GM12878 (cell line): ENCODE measurements around the gene PDPN. TPM values are rescaled to one million over a fixed set of nuclear protein-coding genes. Genes with fewer than 3 reads are reported as not detected.

Experiments
- ATAC-seq: fragments of 200-7000 bp; cut with Tn5 transposase; 3 replicates; pipeline ENCODE4 v1.9.1; 2020; ENCODE audit warnings: mild to moderate bottlenecking, moderate library complexity
- BruUV-seq: library from RNA; stranded (reverse); fragments of 400-500 nt; replicated peaks from 2 replicates; lab custom pipeline; 2021; lab: Mats Ljungman, UMichigan
- CTCF ChIA-PET: fragments of 300-600 bp; sonication (Branson Sonifier 250); formaldehyde crosslinking; extraction: SDS; loops from one replicate; lab custom pipeline; 2021; ENCODE audit warnings: inconsistent platforms; lab: Yijun Ruan, JAX
- POLR2A ChIA-PET: fragments of 350-600 bp; formaldehyde crosslinking; extraction: SDS; loops from one replicate; lab custom pipeline; 2021; ENCODE audit warnings: inconsistent platforms; lab: Charles Lee
- RAD21 ChIA-PET: fragments of 300-600 bp; sonication (Branson Sonifier 250); formaldehyde crosslinking; loops from one replicate; lab custom pipeline; 2023; ENCODE audit warnings: antibody characterized with exemption; ENCODE audit not compliant: unreplicated experiment; lab: Charles Lee
- SMC1A ChIA-PET: fragments of 300-600 bp; sonication (Branson Sonifier 250); formaldehyde crosslinking; loops from one replicate; lab custom pipeline; 2023; ENCODE audit not compliant: unreplicated experiment, uncharacterized antibody; lab: Charles Lee
- DNase-seq: peaks from one replicate; pipeline ENCODE4 v3.0.0-alpha.2; 2011; ENCODE audit warnings: low read depth, low spot score
- FAIRE-seq: peaks from 3 replicates; lab custom pipeline; 2011; peaks lifted over from hg19 to GRCh38; lab: Jason Lieb, UNC
- H2AFZ ChIP-seq: 2 replicates; pipeline ENCODE4 v1.6.0; 2011; ENCODE audit warnings: low read depth, low read length, control low read depth; ENCODE audit not compliant: control insufficient read depth
- H3K27ac ChIP-seq: 2 replicates; pipeline ENCODE4 v1.5.1; 2011; ENCODE audit warnings: control low read depth; ENCODE audit not compliant: control insufficient read depth, insufficient read depth
- H3K27me3 ChIP-seq, 2 experiments: replicated peaks in 1 of 2; 2 replicates each; pipeline versions ENCODE4 v1.6.0 to v1.6.1; 2011; ENCODE audit warnings: low read length in 1 of 2; ENCODE audit not compliant: control insufficient read depth in 2 of 2, insufficient read depth in 2 of 2
- H3K36me3 ChIP-seq, 2 experiments: 2 replicates each; pipeline ENCODE4 v1.5.1; 2011; ENCODE audit warnings: low read length in 1 of 2; ENCODE audit not compliant: control insufficient read depth in 2 of 2, insufficient read depth in 2 of 2
- H3K4me1 ChIP-seq: 2 replicates; pipeline ENCODE4 v1.6.1; 2011; ENCODE audit warnings: mild to moderate bottlenecking, low read length, moderate library complexity, mixed read lengths; ENCODE audit not compliant: control insufficient read depth, insufficient read depth
- H3K4me2 ChIP-seq: 2 replicates; pipeline ENCODE4 v1.6.0; 2011; ENCODE audit warnings: control low read depth; ENCODE audit not compliant: control insufficient read depth, insufficient read depth
- H3K4me3 ChIP-seq: fragments of 200-600 bp; sonication (generic); 2 replicates; pipeline ENCODE4 v1.5.1; 2016
- H3K79me2 ChIP-seq: 2 replicates; pipeline ENCODE4 v1.6.0; 2011; ENCODE audit warnings: low read length; ENCODE audit not compliant: control insufficient read depth, insufficient read depth
- H3K9ac ChIP-seq: 2 replicates; pipeline ENCODE4 v1.8.0; 2011; ENCODE audit warnings: low read length, control low read depth, mixed read lengths; ENCODE audit not compliant: control insufficient read depth, insufficient read depth
- H3K9me3 ChIP-seq: replicated peaks from 3 replicates; pipeline ENCODE4 v1.5.1; 2011; ENCODE audit warnings: mild to moderate bottlenecking, low read length; ENCODE audit not compliant: control insufficient read depth, insufficient read depth
- H4K20me1 ChIP-seq: 2 replicates; pipeline ENCODE4 v1.6.0; 2011; ENCODE audit not compliant: control insufficient read depth, insufficient read depth
- BACH1 ChIP-seq: fragments of 450-650 bp; IDR thresholded peaks from 2 replicates; pipeline ENCODE4 v1.6.1; 2017; ENCODE audit warnings: mild to moderate bottlenecking, borderline replicate concordance
- HCFC1 ChIP-seq: fragments of 150-350 bp; IDR thresholded peaks from 2 replicates; pipeline ENCODE4 v1.6.1; 2014; ENCODE audit warnings: low read length
- KAT2A ChIP-seq: conservative IDR thresholded peaks from 2 replicates; pipeline ENCODE4 v1.6.1; 2011; ENCODE audit warnings: low read depth, low read length; ENCODE audit not compliant: control insufficient read depth
- PKNOX1 ChIP-seq: fragments of 450-650 bp; IDR thresholded peaks from 2 replicates; pipeline ENCODE4 v1.6.1; 2016; ENCODE audit warnings: mild to moderate bottlenecking
- RFX5 ChIP-seq: IDR thresholded peaks from 2 replicates; pipeline ENCODE4 v1.6.1; 2011; ENCODE audit warnings: low read depth, low read length, improper control_type of control experiment
- SP1 ChIP-seq: IDR thresholded peaks from one replicate; pipeline ENCODE4 v1.6.1; 2011; ENCODE audit warnings: low read depth, low read length
- TCF12 ChIP-seq: IDR thresholded peaks from 2 replicates; pipeline ENCODE4 v1.6.1; 2011; ENCODE audit warnings: low read depth, mild to moderate bottlenecking, low read length
- WRNIP1 ChIP-seq: IDR thresholded peaks from 2 replicates; pipeline ENCODE4 v1.6.1; 2011; ENCODE audit warnings: low read depth, low read length, improper control_type of control experiment, borderline replicate concordance
- ZNF217 ChIP-seq: fragments of 450-650 bp; IDR thresholded peaks from 2 replicates; pipeline ENCODE4 v1.6.1; 2017; ENCODE audit warnings: antibody characterized with exemption, mild to moderate bottlenecking
- WGBS: methylation state at CpG from one replicate; pipeline ENCODE4 v1.1.6; 2016; ENCODE audit warnings: low lambda C conversion rate; ENCODE audit not compliant: insufficient replicate concordance, insufficient coverage; ENCODE audit errors: missing lambda C conversion rate; 5-methylcytosine and 5-hydroxymethylcytosine counted together
- in situ Hi-C: fragments of 300-500 bp; cut with MboI; formaldehyde crosslinking; loops from 9 replicates; pipeline ENCODE4 v1.14.3; 2018; ENCODE audit warnings: mixed read lengths
- intact Hi-C: fragments of 100-400 bp; cut with micrococcal nuclease; formaldehyde crosslinking; loops from one replicate; pipeline ENCODE4 v1.14.2; 2022; ENCODE audit not compliant: unreplicated experiment
- polyA plus RNA-seq, 11 experiments: library from polyadenylated mRNA; depleted of rRNA in 4 of 11; unstranded in 6 of 11; stranded (reverse) in 5 of 11; fragments of >200 nt; fragmentation: Nextera tagmentation in 4 of 11; fragmentation: Illumina TruSeq in 1 of 11; extraction: Ambion mirVana in 4 of 11; extraction: Trizol in 1 of 11; gene quantifications; 1 replicate in 1 of 11; 2 replicates in 10 of 11; pipeline versions ENCODE4 v1.2.1 to v1.2.3, GENCODE V29; 2011 to 2016; ENCODE audit warnings: inconsistent platforms in 2 of 11, missing spikeins in 2 of 11, low read depth in 1 of 11
- total RNA-seq, 4 experiments: library from RNA; depleted of rRNA in 3 of 4; stranded (reverse); fragments of >200 nt in 3 of 4; fragmentation: Illumina TruSeq in 1 of 4; extraction: Trizol in 1 of 4; gene quantifications; 2 replicates each; pipeline versions ENCODE4 v1.2.1 to v1.2.3, GENCODE V29; 2013 to 2021

PDPN gene
- total and polyA plus RNA-seq, 10 of the 15 experiments (the other 5 are each of a cell fraction or from before 2014, with no cell fraction given): 0.21 TPM; not detected in 9

- TF ChIP-seq ZNF217 (no peak), TCF12 (no peak), WRNIP1 (no peak), KAT2A (no peak), HCFC1 (no peak)
Observed at GRCh38 chr1:13651279-13651678, 67.6 kb downstream of the PDPN start (continued).

GRCh38 chr1:13652238-13652637 is 68.6 kb downstream of the PDPN start:
- H3K4me3 ChIP-seq: no peak overlapping the region
- no peaks in the 10 kb centered on the region for H3K36me3 ChIP-seq
- H3K4me2 ChIP-seq: no peak overlapping the region
- intact Hi-C loops (no loop called here), in situ Hi-C loops (no loop called here)
- RAD21 ChIA-PET: no interaction called here
- no peak for DNase-seq
- CTCF ChIA-PET: no interaction called here
- no peak for ATAC-seq
- no peaks in the 10 kb centered on the region for H3K9me3 ChIP-seq
- WGBS: 29% methylated on average over 1 of the region's 1 CpG
- TF ChIP-seq SP1 (no peak), RFX5 (no peak), BACH1 (no peak), PKNOX1 (0 out of 2 replicates have a peak, but pooled peaks have one; percentile 18)
- POLR2A ChIA-PET: no interaction called here
- no peak for FAIRE-seq
- H2AFZ ChIP-seq: no peak overlapping the region
- SMC1A ChIA-PET: no interaction called here
- H3K27ac ChIP-seq: no peak overlapping the region
- H4K20me1 ChIP-seq: no peaks in the 10 kb centered on the region
- H3K27me3 ChIP-seq: no peaks in the 10 kb centered on the region
- H3K4me1 ChIP-seq: no peaks in the 10 kb centered on the region
- no peak overlapping the region for H3K9ac ChIP-seq
- BruUV-seq: no TSS peak
- no peaks in the 10 kb centered on the region for H3K79me2 ChIP-seq
